D341Med (cell line): ENCODE measurements around the gene KRTAP10-8.
"Not testable (repeated sequence)": the region's sequence is repeated elsewhere in the genome, so short reads cannot be mapped to it uniquely, and the experiment has no call there.

Experiments
- DNase-seq: peaks from one replicate; pipeline ENCODE4 v3.0.0; 2012; ENCODE audit warnings: low spot score

KRTAP10-8 gene

DNA sequence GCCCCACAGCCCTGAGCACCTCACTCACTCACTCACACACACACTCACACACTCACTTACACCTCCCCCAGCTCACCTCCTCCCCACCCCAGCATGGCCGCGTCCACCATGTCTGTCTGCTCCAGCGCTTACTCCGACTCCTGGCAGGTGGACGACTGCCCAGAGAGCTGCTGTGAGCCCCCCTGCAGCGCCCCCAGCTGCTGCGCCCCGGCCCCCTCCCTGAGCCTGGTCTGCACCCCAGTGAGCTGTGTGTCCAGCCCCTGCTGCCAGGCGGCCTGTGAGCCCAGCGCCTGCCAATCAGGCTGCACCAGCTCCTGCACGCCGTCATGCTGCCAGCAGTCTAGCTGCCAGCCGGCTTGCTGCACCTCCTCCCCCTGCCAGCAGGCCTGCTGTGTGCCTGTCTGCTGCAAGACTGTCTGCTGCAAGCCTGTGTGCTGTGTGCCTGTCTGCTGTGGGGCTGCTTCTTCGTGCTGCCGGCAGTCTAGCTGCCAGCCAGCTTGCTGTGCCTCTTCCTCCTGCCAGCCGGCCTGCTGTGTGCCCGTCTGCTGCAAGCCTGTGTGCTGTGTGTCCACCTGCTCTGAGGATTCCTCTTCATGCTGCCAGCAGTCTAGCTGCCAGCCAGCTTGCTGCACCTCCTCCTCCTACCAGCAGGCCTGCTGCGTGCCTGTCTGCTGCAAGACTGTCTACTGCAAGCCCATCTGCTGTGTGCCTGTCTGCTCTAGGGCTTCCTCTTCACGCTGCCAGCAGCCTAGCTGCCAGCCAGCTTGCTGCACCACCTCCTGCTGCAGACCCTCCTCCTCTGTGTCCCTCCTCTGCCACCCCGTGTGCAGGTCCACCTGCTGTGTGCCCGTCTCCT lies 34.7 kb downstream of the KRTAP10-8 start, which contains the start of gene KRTAP10-11:
Gene KRTAP10-11 (plus strand): TSS at position 49 of the 856 bp plus-strand sequence. CDS start 45 bp downstream, at position 94.
- DNase-seq: not testable (repeated sequence)

DNA sequence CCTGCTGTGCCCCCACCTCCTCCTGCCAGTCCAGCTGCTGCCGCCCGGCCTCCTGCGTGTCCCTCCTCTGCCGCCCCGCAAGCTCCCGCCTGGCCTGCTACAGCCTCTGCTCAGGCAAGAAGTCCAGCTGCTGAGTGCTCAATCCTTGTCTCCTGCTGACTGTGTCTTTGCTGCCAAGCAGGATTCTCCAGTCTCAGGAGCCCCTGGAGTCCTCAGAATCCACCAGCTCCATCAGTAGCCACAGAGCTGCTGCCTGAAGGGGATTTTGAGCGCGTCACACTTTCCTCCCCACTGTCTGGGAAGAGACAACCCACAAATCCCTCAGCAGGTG lies 35.3 kb downstream of the KRTAP10-8 start:
- no peak for DNase-seq

DNA sequence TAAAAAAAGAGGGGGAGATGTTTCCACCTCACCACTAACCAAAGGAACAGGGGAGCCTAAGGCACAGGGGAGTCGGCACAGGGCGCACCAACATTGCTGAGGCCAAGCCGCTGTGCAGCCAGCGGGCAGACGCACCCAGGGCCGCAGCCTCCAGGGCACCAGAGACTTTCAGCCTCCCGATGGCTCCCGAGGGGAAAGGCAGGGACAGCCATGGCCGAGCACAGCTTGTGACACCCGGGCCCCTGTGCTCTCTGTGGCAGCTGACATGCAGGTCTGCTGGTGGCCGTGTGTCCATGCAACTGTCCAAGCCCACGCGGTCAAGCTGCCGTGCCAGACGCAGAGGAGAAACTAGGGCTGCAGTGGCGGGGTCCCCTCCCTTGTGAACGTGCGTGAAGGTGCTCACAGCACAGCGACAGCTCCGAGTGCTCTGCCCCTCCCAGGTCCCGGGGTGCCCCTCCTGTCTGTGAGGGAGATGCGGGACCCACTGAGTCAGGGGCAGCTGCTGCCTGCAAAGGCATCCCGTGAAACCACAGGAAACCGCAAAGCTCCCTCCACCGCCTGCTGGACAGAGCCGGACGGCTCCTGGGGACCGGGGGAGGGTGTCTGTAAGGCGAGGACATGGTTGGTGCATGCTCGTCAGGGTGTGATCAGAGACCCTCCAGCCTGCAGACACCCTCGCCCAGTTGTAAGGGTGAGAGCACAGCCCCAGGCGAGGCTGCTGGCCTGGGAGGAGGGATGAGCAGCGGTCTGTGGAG lies 36.9 kb downstream of the KRTAP10-8 start:
- no peak for DNase-seq

DNA sequence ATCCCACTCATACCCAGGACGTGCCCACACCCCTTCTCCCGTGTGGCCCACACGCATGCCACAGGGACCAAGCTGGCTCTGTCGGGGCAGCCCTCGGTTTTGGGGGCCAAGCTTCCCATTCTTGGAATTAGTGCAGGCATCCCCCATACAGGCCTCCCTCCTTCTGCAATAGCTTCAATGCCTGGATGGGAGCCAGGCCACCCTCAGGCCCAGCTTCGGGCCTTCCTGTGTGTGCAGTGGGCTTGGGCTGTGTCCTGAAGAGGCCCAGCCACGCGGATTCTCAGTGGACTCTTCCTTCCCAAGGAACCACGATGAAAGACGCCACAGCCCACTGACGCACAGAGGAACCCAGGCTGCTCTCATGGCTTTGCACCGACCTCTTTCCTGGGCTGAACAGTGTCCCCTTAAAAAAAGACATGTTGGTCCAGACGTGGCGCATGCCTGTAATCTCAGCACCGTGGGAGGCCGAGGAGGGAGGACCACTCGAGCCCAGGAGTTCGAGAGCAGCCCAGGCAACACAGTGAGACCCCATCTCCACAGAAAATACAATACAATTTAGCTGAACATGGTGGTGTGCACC lies 37.7 kb downstream of the KRTAP10-8 start:
- DNase-seq: no peak

DNA sequence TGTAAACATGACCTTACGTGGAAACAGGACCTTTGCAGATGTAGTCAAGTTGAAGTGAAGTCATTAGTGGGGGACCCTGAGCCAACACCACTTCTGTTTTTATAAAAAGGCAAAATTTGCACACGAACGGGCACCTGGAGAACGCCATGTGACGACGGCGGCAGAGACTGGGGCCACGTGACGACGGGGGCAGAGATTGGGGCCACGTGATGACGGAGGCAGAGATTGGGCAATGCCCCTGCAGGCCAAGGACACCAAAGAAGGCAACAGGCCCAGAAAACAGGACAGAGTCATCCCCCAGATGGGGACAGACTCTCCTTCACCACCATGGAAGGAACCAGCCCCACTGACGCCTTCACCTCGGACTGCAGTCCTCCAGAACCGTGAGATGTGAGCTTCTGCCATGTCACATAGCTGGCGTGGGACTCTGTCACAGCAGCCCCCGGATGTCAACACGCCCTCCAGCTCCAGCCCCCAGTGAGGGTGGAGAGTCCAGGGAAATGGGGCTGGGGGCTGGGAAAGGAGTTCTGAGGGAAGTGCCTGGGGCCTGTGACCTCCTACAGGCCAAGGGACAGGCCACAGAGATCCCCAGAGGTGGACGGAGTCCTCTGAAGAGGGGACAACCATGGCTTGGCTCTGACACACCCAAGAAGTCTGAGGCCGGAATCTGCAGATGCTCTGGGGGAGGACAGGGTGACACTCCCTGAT lies 38.5 kb downstream of the KRTAP10-8 start:
- no peak for DNase-seq

DNA sequence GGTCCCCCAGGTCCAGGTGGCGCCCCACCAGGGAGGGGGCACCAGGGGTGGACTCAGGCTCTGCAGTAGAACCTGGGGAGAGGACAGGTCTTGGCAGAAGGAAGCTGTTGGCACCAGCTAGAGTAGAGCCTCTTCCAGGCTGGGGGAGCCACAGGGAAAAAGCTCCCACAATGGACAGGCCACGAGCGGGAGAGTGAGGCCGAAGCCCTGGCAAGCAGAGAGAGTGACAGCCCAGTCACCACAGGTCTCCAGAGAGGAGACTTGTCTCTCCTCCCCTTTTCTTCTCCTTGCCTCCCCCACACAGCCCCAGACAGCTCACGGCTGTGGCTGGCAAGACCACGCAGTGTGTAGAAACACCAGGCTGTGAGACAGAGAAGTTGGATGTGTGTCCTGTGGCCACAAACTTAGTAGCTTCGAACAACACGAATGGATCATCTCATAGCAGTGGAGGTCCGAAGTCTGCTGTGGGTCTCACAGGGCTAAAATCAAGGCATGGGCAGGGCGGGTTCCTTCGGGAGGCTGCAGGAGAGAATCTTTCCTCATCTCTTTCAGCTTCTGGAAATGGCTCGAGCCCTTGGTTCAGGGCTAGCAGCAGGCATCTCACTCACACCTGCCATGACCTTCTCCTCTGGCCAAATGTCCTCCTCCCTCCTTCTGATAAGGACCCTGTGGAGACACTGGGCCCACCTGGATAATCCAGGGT lies 39.2 kb downstream of the KRTAP10-8 start:
- no peak for DNase-seq

DNA sequence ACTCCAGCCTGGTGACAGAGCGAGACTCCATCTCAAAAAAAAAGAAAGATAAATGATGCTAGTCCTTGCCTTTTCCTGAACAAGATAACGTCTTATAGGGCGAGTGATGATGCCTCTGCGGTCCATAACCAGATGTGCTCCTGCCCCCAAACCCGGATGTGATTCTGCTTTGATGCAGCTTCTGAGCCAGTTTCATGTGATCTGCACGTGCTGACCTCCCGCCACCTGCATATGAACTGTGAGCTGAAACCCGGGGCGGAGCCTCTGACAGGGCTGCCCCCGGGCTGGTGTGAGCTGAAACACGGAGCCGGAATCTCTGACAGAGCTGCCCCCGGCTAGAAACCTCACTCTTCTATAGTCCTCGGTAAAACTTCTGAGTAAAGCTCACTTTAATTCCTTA lies 41.2 kb downstream of the KRTAP10-8 start:
- DNase-seq: no peak

DNA sequence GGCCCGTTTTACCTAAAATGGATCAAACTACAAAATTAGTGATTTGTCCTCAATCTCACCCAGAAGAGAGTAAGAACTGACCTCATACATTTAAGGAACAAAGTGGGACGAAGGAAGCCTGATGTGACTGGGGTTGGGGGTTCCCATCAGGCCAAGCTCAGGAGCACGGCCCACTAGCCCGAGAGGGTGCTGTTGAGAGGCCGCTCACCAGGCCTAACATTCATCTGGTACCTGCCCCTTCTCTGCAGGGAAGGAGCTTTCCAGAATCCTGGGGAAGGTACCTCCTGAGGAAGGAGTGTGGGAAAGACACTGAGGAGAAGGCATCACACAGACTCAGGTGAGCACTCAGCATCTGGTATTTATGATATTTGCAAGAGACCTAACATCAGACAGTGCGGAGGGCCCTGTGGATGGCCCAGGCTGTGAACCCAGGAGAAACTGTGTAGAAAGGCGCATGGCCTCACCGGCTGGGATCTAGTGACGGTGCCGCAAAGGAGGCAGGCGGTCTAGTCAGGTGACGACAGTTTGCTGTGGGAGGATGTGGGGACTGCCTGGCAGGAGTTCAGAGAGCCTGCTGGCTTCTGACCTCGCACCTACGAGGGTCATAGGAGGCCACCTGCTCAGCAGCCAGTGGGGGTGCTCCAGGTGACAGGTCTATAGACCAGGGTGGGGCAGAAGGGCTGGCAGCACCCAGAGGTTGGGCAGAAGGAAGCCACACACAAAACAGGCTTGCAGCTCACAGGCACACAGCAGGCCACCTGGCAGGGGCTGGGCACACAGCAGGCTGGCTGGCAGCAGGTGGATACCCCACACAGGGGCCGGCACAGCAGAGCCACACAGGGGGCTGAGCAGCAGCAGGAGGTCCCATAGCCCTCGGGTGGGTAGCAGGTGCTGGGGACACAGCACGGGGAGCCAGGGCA lies 42.0 kb downstream of the KRTAP10-8 start:
- no peak for DNase-seq

DNA sequence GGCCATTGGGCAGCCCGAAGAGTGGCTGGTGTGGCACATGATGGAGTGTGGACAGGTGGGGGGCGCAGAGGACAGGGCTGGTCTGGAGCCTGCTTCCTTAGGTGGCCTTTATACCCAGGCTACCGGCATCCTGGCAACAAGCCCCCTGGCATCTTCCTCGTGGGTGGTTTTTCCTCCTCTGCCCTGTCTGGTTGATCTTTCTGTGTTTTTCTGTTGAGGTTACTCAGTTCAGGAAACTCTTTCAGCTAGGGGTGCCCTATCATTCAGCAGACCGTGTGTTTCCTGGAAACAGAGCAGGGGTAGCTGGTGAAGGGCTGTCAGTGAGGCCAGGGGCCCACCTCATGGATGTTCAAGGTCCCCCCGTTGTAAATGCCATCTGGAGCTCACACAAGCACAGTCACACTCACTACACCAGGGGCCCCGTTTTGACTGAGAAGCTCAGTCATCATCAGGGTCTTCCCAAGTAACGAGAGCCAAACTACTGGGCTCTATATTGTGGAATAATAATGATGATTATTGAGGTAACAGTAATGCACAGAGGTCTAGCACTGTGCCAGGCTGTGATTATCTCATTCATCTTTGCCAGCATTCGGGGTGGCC lies 42.8 kb downstream of the KRTAP10-8 start, which contains the start of gene KRTAP12-4:
Gene KRTAP12-4 (minus strand): TSS at position 84 of the 600 bp plus-strand sequence. CDS start 45 bp downstream, at position 39.
- no peak for DNase-seq

DNA sequence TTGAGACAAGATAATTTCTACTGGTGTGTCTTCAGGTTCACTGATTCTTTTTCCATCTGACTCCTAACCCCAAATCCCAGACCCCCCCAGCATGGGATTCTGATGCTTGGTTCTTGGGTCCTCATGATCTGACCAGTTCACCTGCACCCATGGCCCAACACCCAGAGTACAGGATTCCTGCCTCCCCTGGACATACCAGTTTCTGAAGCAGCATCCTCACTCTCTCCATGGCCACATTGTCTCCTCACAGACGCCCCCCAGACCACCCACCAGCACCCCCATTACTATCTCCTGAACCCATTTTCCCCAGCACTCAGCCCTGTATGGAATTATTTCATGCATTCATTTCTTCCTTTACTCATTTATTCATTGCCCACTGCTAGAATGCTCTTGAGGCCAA lies 45.0 kb downstream of the KRTAP10-8 start:
- no peak for DNase-seq

DNA sequence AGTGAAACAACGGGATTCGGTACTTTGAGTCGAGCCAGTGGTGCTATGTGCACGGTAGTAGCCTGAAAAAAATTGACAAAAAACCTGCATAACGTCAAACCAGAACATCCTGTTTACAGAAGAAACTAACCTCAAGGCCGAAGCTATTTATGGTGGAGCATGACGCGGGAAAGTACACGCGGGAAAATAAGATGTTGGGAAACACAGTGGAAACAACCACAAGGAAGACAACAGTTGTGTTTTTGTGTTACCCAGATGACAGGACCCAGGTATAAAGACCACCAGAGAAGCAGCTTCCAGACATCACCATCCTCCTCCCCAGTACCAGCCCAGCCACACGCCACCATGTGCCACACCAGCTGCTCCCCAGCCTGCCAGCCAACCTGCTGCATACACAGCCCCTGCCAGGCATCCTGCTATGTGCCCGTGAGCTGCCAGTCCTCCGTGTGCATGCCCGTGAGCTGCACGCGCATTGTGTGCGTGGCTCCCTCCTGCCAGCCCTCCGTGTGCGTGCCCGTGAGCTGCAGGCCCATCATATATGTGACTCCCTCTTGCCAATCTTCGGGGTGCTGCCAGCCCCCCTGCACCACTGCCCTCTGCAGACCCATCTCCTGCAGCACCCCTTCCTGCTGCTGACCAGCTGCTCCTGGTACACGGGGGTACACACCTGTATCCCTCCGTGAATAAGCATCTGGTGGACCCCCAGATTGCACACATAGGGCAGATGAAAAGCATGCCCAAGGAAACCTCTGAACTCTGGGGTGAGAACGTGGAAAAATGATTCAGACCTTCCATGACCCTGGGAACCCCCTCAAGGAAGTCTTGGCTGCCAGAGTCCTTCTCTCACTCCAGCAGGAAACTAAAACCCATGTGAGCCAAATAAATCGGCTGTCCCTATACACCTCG lies 46.0 kb downstream of the KRTAP10-8 start, which contains the start of gene KRTAP12-3:
Gene KRTAP12-3 (plus strand): TSS at position 298 of the 906 bp plus-strand sequence. CDS start 48 bp downstream, at position 346.
- DNase-seq: no peak

DNA sequence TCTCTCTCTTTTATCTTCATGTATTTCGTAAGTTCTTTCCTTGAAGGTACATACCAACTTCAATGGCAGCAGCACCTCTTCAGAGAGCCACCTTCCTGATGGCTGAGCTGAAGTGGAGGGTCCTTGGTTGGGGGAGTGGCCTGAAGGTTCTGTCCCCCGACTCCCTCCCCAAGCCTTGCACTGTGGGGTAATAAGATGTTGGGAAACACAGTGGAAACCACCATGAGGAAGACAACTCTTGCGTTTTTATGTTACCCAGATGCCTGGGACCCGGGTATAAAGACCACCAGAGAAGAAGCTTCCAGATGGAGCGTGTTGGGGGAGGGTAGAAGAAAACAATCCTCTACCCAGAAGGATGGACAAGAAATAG lies 46.6 kb downstream of the KRTAP10-8 start:
- no peak for DNase-seq

DNA sequence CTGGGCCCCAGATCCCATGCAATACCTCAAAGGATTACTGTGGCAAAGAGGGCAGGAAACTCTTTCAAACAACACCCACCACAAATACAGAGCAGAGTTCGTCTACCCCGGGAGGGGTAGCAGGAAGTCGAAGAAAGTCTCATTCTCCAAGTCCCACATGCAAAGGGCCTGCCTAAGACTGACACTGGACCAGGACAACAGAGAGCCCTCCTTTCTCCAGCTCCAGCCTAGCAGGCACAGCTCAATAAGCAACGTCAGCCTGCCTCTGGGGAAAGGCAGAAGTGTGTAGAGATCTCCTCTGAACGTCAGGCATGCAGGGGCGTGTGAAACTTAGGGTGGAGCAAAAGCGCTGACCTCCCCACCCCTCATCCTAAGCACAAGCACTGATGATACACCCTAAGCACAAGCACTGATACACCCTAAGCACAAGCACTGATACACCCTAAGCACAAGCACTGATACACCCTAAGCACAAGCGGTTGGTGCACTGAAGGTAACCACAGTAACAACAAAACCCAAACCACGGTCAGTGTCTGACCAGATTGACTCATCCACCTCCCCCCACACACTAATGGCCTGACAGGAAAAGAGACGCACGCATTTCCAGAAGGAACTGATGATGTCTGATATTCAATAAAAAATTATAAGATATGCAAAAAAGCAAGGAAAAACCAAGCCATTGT lies 47.2 kb downstream of the KRTAP10-8 start:
- DNase-seq: no peak

DNA sequence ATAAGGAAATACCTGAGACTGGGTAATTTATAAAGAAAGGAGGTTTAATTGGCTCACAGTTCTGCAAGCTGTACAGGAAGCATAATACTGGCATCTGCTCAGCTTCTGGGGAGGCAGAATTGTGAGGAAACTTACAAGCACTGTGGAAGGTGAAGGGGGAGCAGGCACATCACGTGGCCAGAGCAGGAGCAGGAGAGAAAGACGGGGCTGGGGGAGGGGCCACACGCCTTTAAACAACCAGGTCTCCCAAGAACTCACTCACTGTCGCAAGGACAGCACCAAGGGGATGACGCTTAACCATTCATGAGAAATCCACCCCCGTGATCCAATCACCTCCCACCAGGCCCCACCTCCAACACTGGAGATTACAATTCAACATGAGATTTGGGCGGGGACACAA lies 49.7 kb downstream of the KRTAP10-8 start:
- not testable (repeated sequence) for DNase-seq
